ENCODE measurements around the gene PWWP2B. TPM values are rescaled to one million over a fixed set of nuclear protein-coding genes. Genes with fewer than 3 reads are reported as not detected.

PWWP2B gene
- total RNA-seq, 1 experiment from 2014 or later: 19.3 TPM

DNA sequence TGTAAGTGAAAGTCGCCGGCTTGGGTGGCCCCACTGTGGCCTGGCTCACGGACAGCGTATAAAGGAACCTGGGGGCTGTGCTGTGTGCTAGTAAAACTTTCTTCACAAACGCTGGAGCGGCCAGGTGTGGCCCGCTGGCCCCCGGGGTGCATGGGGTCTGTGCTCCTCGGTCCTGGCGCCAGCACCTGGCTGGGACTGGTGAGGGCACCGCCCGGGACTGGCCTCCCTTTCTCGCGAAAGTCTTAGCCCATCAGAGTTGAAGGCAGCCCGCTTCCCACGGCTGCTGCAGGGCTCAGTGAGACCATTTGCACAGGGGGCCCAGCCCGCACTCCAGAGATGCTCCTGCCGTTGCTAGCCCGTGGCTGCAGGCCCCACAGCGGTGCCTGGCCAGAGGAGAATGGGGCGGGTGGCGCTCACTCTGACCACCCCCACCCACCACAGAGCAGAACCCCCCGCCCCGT is 5.8 kb downstream of the PWWP2B start:
- no TSS peak for BruUV-seq (replicated peaks)
- Histone ChIP-seq H3K27me3 (replicated peaks; ENCODE audit: control insufficient read depth, insufficient read depth, low read length) (no peaks in the 10 kb centered on the region), H3K9me3 (no peaks in the 10 kb centered on the region), H3K36me3 (ENCODE audit: control insufficient read depth, insufficient read depth, low read length) (peaks cover 9% of the 10 kb centered on the region), H3K4me3 (ENCODE audit: low read depth, low read length) (no peak overlapping the region), H3K4me1 (peaks cover 26% of the 10 kb centered on the region)
- ChIA-PET POLR2A (no interaction called here), CTCF (no interaction called here)
- Mint-ChIP-seq H3K9me3 (ENCODE audit: unreplicated experiment) (no peaks in the 10 kb centered on the region), H3K36me3 (ENCODE audit: insufficient read depth, unreplicated experiment) (peaks cover 32% of the 10 kb centered on the region), H3K27ac (ENCODE audit: unreplicated experiment) (peak overlapping the region; percentile 91), H3K27me3 (ENCODE audit: insufficient read depth, unreplicated experiment) (no peaks in the 10 kb centered on the region), H3K4me3 (ENCODE audit: unreplicated experiment) (no peak overlapping the region), H3K4me1 (ENCODE audit: low read depth, unreplicated experiment) (peaks cover 11% of the 10 kb centered on the region)
- no peak for DNase-seq
- TF ChIP-seq, protein P1, sequence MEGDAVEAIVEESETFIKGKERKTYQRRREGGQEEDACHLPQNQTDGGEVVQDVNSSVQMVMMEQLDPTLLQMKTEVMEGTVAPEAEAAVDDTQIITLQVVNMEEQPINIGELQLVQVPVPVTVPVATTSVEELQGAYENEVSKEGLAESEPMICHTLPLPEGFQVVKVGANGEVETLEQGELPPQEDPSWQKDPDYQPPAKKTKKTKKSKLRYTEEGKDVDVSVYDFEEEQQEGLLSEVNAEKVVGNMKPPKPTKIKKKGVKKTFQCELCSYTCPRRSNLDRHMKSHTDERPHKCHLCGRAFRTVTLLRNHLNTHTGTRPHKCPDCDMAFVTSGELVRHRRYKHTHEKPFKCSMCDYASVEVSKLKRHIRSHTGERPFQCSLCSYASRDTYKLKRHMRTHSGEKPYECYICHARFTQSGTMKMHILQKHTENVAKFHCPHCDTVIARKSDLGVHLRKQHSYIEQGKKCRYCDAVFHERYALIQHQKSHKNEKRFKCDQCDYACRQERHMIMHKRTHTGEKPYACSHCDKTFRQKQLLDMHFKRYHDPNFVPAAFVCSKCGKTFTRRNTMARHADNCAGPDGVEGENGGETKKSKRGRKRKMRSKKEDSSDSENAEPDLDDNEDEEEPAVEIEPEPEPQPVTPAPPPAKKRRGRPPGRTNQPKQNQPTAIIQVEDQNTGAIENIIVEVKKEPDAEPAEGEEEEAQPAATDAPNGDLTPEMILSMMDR (IDR thresholded peaks at IDR 0.05; ENCODE audit: insufficient read depth in 1 of 2, low read depth in 1 of 2, low read length in 1 of 2, severe bottlenecking in 1 of 2, unreplicated experiment in 1 of 2): no peak
- intact Hi-C loops (cut with micrococcal nuclease; ENCODE audit: unreplicated experiment): no loop called here

- intact Hi-C loops (cut with micrococcal nuclease; ENCODE audit: unreplicated experiment): no loop called here
- Histone ChIP-seq H3K36me3 (ENCODE audit: control insufficient read depth, insufficient read depth, low read length) (peaks cover 9% of the 10 kb centered on the region), H3K4me3 (ENCODE audit: low read depth, low read length) (no peak overlapping the region), H3K4me1 (peaks cover 27% of the 10 kb centered on the region), H3K27me3 (replicated peaks; ENCODE audit: control insufficient read depth, insufficient read depth, low read length) (no peaks in the 10 kb centered on the region), H3K9me3 (no peaks in the 10 kb centered on the region)
- Mint-ChIP-seq H3K36me3 (ENCODE audit: insufficient read depth, unreplicated experiment) (peaks cover 36% of the 10 kb centered on the region), H3K4me1 (ENCODE audit: low read depth, unreplicated experiment) (peaks cover 16% of the 10 kb centered on the region), H3K4me3 (ENCODE audit: unreplicated experiment) (no peak overlapping the region), H3K27ac (ENCODE audit: unreplicated experiment) (peak overlapping the region; percentile 91), H3K27me3 (ENCODE audit: insufficient read depth, unreplicated experiment) (no peaks in the 10 kb centered on the region), H3K9me3 (ENCODE audit: unreplicated experiment) (no peaks in the 10 kb centered on the region)
- TF ChIP-seq, protein P1 (IDR thresholded peaks at IDR 0.05; ENCODE audit: insufficient read depth in 1 of 2, low read depth in 1 of 2, low read length in 1 of 2, severe bottlenecking in 1 of 2, unreplicated experiment in 1 of 2): no peak
- no TSS peak for BruUV-seq (replicated peaks)
- ChIA-PET POLR2A (no interaction called here), CTCF (no interaction called here)
- DNase-seq: peak; percentile 32 to 66
Measured at GRCh38 chr10:132403511-132404168, 6.6 kb downstream of the PWWP2B start.

- Histone ChIP-seq H3K9me3 (no peaks in the 10 kb centered on the region), H3K4me1 (peaks cover 31% of the 10 kb centered on the region), H3K27me3 (replicated peaks; ENCODE audit: control insufficient read depth, insufficient read depth, low read length) (no peaks in the 10 kb centered on the region), H3K36me3 (ENCODE audit: control insufficient read depth, insufficient read depth, low read length) (peaks cover 9% of the 10 kb centered on the region), H3K4me3 (ENCODE audit: low read depth, low read length) (no peak overlapping the region)
- CTCF ChIA-PET: no interaction called here
- no peaks in the 10 kb centered on the region for H3K27me3 Mint-ChIP-seq (ENCODE audit: insufficient read depth, unreplicated experiment)
- H3K4me1 Mint-ChIP-seq (ENCODE audit: low read depth, unreplicated experiment): peaks cover 16% of the 10 kb centered on the region
- peaks cover 31% of the 10 kb centered on the region for H3K36me3 Mint-ChIP-seq (ENCODE audit: insufficient read depth, unreplicated experiment)
- TF ChIP-seq, protein P1 (IDR thresholded peaks at IDR 0.05; ENCODE audit: insufficient read depth in 1 of 2, low read depth in 1 of 2, low read length in 1 of 2, severe bottlenecking in 1 of 2, unreplicated experiment in 1 of 2): no peak
- no peaks in the 10 kb centered on the region for H3K9me3 Mint-ChIP-seq (ENCODE audit: unreplicated experiment)
- peak overlapping the region; percentile 91 for H3K27ac Mint-ChIP-seq (ENCODE audit: unreplicated experiment)
- BruUV-seq (replicated peaks): no TSS peak
- intact Hi-C loops (cut with micrococcal nuclease; ENCODE audit: unreplicated experiment): no loop called here
- POLR2A ChIA-PET: no interaction called here
- H3K4me3 Mint-ChIP-seq (ENCODE audit: unreplicated experiment): no peak overlapping the region
- DNase-seq: no peak
Measured at GRCh38 chr10:132404169-132404880, 7.3 kb downstream of the PWWP2B start.
